SU-DHL-6 (cell line): ENCODE measurements around the gene ASB3.

Experiments used
- H2AFZ ChIP-seq: fragments of 200-600 bp; sonication (generic); 2 replicates; pipeline ENCODE4 v1.6.1; 2014; ENCODE audit warnings: low read depth, mild to moderate bottlenecking, moderate library complexity, mixed read lengths, antibody characterized with exemption, low read length; ENCODE audit not compliant: severe bottlenecking
- H3F3A ChIP-seq: fragments of 200-600 bp; shearing (Covaris generic); 2 replicates; pipeline ENCODE4 v1.6.0; 2016; ENCODE audit warnings: antibody characterized with exemption, mild to moderate bottlenecking; ENCODE audit not compliant: insufficient read depth
- H3K27ac ChIP-seq: fragments of 200-600 bp; sonication (generic); 2 replicates; pipeline ENCODE4 v1.5.1; 2016; ENCODE audit warnings: low read depth, mild to moderate bottlenecking, low read length, moderate library complexity, mixed read lengths
- H3K27me3 ChIP-seq: fragments of 200-600 bp; sonication (generic), shearing (Covaris generic); 2 replicates; pipeline ENCODE4 v1.6.0; 2014; ENCODE audit warnings: mild to moderate bottlenecking, low read length
- H3K36me3 ChIP-seq: fragments of 200-600 bp; sonication (generic); 2 replicates; pipeline ENCODE4 v1.6.1; 2014; ENCODE audit warnings: mild to moderate bottlenecking, low read length, mixed read lengths
- H3K4me2 ChIP-seq: fragments of 300-600, 200-600 bp; shearing (Covaris generic), sonication (generic); 2 replicates; pipeline ENCODE4 v1.6.0; 2014; ENCODE audit warnings: low read length, low read depth, mild to moderate bottlenecking; ENCODE audit not compliant: poor library complexity, severe bottlenecking
- H3K4me3 ChIP-seq: fragments of 200-600 bp; sonication (generic); 2 replicates; pipeline ENCODE4 v1.5.1; 2014; ENCODE audit warnings: antibody characterized with exemption, low read length, mild to moderate bottlenecking, mixed read lengths; ENCODE audit not compliant: insufficient read depth, poor library complexity, severe bottlenecking
- H3K79me2 ChIP-seq: fragments of 200-600 bp; sonication (generic); 2 replicates; pipeline ENCODE4 v1.6.1; 2014; ENCODE audit warnings: mild to moderate bottlenecking, low read length, moderate library complexity; ENCODE audit not compliant: insufficient read depth
- H3K9ac ChIP-seq: fragments of 200-600 bp; sonication (generic); 2 replicates; pipeline ENCODE4 v1.7.0; 2014; ENCODE audit warnings: mild to moderate bottlenecking, low read length
- H3K9me2 ChIP-seq: fragments of 200-600 bp; sonication (generic); replicated peaks from 2 replicates; pipeline ENCODE4 v1.6.1; 2014; ENCODE audit warnings: low read length; ENCODE audit not compliant: insufficient read depth
- H3K9me3 ChIP-seq: fragments of 200-600 bp; sonication (generic); 2 replicates; pipeline ENCODE4 v1.6.1; 2014; ENCODE audit warnings: low read length, mixed read lengths; ENCODE audit not compliant: insufficient read depth
- H4K20me1 ChIP-seq: fragments of 200-600 bp; sonication (generic); 2 replicates; pipeline ENCODE4 v1.6.1; 2014; ENCODE audit warnings: low read depth, mild to moderate bottlenecking, antibody characterized with exemption, low read length, moderate library complexity, mixed read lengths
- CTCF ChIP-seq: fragments of 200-600 bp; sonication (generic); IDR thresholded peaks from one replicate; pipeline ENCODE4 v1.5.1; 2017; ENCODE audit warnings: antibody characterized with exemption, mild to moderate bottlenecking, low read length, moderate library complexity; ENCODE audit not compliant: insufficient read depth, poor library complexity, severe bottlenecking
- EZH2phosphoT487 ChIP-seq: fragments of 200-600 bp; sonication (generic), shearing (Covaris generic); conservative IDR thresholded peaks from 2 replicates; pipeline ENCODE4 v1.6.1; 2018; ENCODE audit warnings: mild to moderate bottlenecking, antibody characterized with exemption, low read length, moderate library complexity, mixed read lengths

Gene ASB3

GRCh38 chr2:53636109-53636508 lies 150.6 kb downstream of the ASB3 start:
- Histone ChIP-seq H3K27me3 (no peaks in the 10 kb centered on the region), H4K20me1 (no peaks in the 10 kb centered on the region), H3K9me3 (no peaks in the 10 kb centered on the region), H3K4me3 (no peak overlapping the region), H3K4me2 (no peak overlapping the region), H3K9me2 (no peaks in the 10 kb centered on the region), H2AFZ (no peak overlapping the region), H3F3A (no peaks in the 10 kb centered on the region), H3K79me2 (no peaks in the 10 kb centered on the region), H3K9ac (no peak overlapping the region), H3K27ac (no peak overlapping the region), H3K36me3 (no peaks in the 10 kb centered on the region)
- TF ChIP-seq EZH2phosphoT487: no peak
- no peak for TF ChIP-seq CTCF

GRCh38 chr2:53635694-53636093 lies 151.1 kb downstream of the ASB3 start:
- Histone ChIP-seq H3K27me3 (no peaks in the 10 kb centered on the region), H3K79me2 (no peaks in the 10 kb centered on the region), H3K4me2 (no peak overlapping the region), H3K9me3 (no peaks in the 10 kb centered on the region), H3K9ac (no peak overlapping the region), H3K36me3 (no peaks in the 10 kb centered on the region), H3K27ac (no peak overlapping the region), H3F3A (no peaks in the 10 kb centered on the region), H3K9me2 (no peaks in the 10 kb centered on the region), H2AFZ (no peak overlapping the region), H4K20me1 (no peaks in the 10 kb centered on the region), H3K4me3 (no peak overlapping the region)
- no peak for TF ChIP-seq CTCF
- TF ChIP-seq EZH2phosphoT487: no peak

GRCh38 chr2:53633441-53633840 lies 153.3 kb downstream of the ASB3 start:
- Histone ChIP-seq H3K9me2 (no peaks in the 10 kb centered on the region), H3F3A (no peaks in the 10 kb centered on the region), H3K4me2 (no peak overlapping the region), H3K9ac (no peak overlapping the region), H2AFZ (no peak overlapping the region), H3K27ac (no peak overlapping the region), H3K27me3 (no peaks in the 10 kb centered on the region), H3K9me3 (no peaks in the 10 kb centered on the region), H3K36me3 (no peaks in the 10 kb centered on the region), H3K4me3 (no peak overlapping the region), H3K79me2 (no peaks in the 10 kb centered on the region), H4K20me1 (no peaks in the 10 kb centered on the region)
- no peak for TF ChIP-seq EZH2phosphoT487
- TF ChIP-seq CTCF: no peak

- Histone ChIP-seq H3F3A (no peaks in the 10 kb centered on the region), H3K79me2 (no peaks in the 10 kb centered on the region), H3K9me3 (no peaks in the 10 kb centered on the region), H3K36me3 (no peaks in the 10 kb centered on the region), H3K4me3 (no peak overlapping the region), H3K9me2 (no peaks in the 10 kb centered on the region), H4K20me1 (no peaks in the 10 kb centered on the region), H3K27ac (no peak overlapping the region), H3K27me3 (no peaks in the 10 kb centered on the region), H3K9ac (no peak overlapping the region), H2AFZ (no peak overlapping the region), H3K4me2 (no peak overlapping the region)
- no peak for TF ChIP-seq CTCF
- TF ChIP-seq EZH2phosphoT487: no peak
Observed at GRCh38 chr2:53632714-53633113, 154.0 kb downstream of the ASB3 start.
